Left colon (tissue), 2 donors: ENCODE measurements around the gene TEDC2. TPM values are rescaled to one million over a fixed set of nuclear protein-coding genes. Genes with fewer than 3 reads are reported as not detected.
"Not testable (repeated sequence)": the region's sequence is repeated elsewhere in the genome, so short reads cannot be mapped to it uniquely, and the experiment has no call there.

ENCODE experiments used
- ATAC-seq: fragments of 200-7000 bp; cut with Tn5 transposase; one replicate; pipeline ENCODE4 v1.9.1; 2020; ENCODE audit warnings: mild to moderate bottlenecking, moderate library complexity
- DNase-seq, 2 donors: peaks; one replicate each; pipeline ENCODE4 v3.0.0-alpha.2; 2020
- intact Hi-C, 2 donors: fragments of 100-400 bp; cut with DNase I in 1 of 2; cut with micrococcal nuclease in 1 of 2; formaldehyde crosslinking; loops; one replicate each; pipeline versions ENCODE4 v1.11.2 to v1.14.0; 2022; cut with DNase I, micrococcal nuclease
- total RNA-seq, 2 donors: library from RNA; stranded (reverse); fragmentation: NEBNext Ultra II Directional; extraction: Animal tissue kit (Norgen Biotek cat#: 25700); gene quantifications; one replicate each; pipeline ENCODE4 v1.2.1, GENCODE V29; 2021
- donor health status: DM: no; HTN: no; CAD: no.
- donor health status: DM: yes; HTN: yes; CAD: no.

Gene TEDC2
- total RNA-seq, 2 donors from 2014 or later, result 1.3 to 5.6 TPM

DNA sequence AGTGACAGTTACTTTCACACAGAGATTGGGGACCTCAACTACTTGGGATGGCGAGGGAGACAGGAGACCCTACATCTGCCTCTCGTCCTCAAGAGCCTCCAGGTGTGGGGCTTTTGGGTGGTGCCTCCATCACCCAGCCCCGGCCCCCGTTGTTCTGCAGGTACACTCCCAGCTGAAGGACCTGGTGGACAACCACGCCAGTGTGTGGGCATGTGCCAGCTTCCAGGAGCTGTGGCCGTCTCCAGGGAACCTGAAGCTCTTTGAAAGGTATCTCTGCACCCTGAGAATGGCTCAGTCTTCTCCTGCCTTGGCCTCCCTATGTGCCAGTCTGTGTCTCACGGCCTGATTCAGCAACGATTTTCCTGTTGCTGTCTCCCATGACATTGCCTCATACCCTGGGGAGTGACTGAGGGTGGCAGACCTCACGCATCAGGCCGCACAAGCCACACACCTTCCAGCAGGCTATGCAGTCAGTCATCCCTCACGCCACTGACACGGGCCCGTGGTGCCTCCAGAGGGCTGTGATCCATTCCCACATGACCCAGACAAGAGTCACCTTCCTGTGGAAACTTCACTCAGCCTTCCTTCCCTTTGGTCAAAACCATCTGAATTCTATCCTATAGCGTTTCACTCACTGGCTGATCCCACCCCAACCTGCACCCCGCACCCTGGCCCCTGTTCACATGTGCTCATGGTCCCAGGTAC, 27.0 kb upstream of the TEDC2 start:
- no peak for ATAC-seq
- no peak for DNase-seq
- intact Hi-C loops, result no loop called here

DNA sequence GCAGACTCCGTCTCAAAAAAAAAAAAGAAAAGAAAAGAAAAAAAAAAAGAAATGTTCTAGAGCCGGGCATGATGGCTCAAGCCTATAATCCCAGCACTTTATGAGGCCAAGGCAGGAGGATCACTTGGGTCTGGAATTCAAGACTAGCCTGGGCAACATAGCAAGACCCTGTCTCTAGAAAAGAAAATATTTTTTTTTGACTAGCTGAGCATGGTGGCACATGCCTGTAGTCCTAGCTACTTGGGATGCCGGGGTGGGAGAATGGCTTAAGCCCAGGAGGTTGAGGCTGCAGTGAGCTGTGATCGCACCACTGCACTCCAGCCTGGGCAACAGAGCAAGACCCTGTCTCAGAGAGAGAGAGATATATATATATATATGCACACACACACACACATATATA, 24.7 kb upstream of the TEDC2 start:
- DNase-seq, ATAC-seq, intact Hi-C loops: not testable (repeated sequence)

DNA sequence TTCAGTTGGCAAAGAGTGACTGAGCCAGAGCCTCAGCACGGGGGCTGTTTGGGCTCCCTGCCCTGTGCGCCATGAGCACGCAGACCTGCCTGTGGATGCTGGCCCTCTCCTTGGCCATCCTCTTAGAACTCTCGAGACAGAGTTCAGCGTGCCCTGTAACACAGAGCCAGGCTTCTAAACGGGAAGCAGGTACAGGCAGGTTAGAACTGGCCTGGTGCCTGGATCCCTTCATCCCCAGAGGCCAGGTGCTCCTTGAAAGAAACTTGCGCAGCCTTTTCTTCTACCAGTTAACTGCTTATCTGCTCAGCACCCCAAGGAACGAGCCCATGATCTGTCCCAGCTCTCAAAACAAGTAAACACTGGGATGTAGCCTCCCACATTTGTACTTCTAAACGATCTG, 23.8 kb upstream of the TEDC2 start:
- intact Hi-C loops, result no loop called here
- DNase-seq (no peak), ATAC-seq (no peak)

DNA sequence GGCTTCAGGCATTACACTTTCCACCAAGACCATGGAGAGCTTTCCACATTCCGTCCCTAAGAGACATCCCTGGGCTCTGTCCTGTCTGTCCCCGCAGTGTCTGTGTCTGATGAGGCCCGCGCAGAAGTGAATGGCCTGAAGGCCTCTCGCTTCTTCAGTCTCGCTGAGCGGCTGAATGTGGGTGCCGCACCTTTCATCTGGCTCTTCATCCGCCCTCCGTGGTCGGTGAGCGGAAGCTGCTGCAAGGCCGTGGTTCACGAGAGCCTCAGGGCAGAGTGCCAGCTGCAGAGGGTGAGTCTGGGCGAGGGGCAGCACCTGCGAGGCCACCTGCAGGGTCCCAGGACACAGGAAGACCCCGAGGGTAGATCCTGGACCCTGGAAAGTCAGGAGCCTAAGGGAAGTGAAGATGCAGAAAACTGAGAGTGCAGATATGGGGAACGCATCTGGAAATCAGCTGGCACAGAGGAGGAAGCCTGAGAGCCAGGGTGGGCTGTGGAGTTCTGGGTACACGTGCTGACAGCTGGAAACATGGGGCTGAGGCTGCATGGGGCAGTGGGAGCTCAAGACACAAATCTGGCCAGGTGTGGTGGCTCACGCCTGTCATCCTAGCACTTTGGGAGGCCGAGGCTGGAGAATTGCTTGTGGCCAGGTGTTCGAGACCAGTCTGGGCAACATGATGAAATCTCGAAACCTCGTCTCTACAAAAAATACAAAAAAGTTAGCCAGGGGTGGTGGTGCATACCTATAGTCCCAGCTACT, 22.7 kb upstream of the TEDC2 start:
- intact Hi-C loops, result no loop called here
- ATAC-seq, result no peak
- DNase-seq, result no peak

DNA sequence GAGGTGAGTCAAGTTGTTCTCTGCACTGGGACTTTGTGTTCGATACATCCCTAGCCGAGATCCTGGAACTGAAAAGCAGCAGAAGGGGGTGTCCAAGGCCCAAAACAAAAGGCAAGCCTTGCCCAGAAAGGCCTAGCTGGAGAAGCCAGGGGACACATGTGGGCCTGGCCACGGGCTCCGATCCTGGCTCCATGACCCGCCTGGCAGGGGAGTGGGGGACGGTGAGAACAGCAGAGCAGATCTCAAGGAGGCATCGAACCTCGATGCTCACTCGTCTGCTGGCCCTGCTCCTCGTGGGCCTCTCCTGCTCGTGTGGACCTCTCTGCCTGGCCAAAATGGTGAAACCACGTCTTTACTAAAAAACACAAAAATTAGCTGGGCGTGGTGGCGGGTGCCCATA, 21.8 kb upstream of the TEDC2 start:
- DNase-seq (no peak), ATAC-seq (no peak)
- intact Hi-C loops, result no loop called here

DNA sequence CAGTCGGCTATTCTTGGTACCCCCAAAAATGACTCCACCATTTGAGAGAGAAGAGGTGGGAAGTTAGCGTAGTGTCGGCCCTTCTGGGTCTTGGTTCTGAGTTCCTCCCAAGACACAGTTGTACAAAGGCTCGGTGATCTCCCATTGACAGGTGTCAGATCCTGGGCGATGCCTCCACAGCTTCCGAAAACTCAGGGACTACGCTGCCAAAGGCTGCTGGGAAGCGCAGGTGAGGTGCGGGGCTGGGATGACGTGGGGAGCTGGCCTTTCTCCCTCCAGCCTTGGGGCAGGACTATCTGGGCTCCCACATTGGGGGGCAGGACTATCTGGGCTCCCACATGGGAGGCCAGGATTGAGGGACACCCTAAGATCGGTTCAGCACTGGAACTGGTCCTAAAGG, 20.3 kb upstream of the TEDC2 start:
- ATAC-seq (no peak), DNase-seq (no peak)
- intact Hi-C loops, result no loop called here

DNA sequence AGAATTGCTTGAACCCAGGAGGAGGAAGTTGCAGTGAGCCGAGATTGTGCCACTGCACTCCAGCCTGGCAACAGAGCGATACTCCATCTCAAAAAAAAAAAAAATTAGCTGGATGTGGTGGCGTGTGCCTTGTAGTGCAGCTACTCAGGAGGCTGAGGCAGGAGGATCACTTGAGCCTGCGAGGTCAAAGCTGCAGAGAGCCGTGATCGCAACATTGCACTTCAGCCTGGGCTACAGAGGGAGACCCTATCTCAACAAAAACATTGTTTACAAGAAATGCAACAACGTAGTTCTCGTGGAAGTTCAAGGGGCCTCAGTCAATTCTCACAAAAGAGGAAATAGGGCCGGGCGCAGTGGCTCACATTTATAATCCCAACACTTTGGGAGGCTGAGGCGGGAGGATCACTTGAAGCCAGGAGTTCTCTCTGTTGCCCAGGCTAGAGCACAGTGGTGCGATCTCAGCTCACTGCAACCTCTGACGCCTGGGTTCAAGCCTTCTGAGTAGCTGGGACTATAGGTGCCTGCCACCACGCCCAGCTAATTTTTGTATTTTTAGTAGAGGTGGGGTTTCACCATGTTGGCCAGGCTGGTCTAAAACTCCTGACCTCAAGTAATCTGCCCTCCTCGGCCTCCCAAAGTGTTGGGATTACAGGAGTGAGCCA, 18.6 kb upstream of the TEDC2 start:
- ATAC-seq, intact Hi-C loops, DNase-seq: not testable (repeated sequence)

DNA sequence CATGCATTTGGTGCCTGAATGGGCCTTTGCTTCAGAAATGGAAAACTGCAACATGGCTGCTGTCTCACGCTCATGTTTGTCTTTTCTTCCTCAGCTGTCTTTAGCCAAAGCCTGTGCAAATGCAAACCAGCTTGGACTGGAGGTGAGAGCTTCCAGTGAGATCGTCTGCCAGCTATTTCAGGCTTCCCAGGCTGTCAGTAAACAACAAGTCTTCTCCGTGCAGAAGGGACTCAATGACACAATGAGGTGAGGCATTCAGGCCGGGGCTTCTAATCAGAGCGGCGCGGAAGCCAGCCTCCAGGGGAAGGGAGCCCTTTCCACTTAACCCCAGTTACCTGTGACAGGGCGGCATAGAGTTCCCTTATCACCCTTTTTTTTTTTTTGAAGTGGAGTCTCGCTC, 16.4 kb upstream of the TEDC2 start:
- DNase-seq (no peak), ATAC-seq (no peak)

DNA sequence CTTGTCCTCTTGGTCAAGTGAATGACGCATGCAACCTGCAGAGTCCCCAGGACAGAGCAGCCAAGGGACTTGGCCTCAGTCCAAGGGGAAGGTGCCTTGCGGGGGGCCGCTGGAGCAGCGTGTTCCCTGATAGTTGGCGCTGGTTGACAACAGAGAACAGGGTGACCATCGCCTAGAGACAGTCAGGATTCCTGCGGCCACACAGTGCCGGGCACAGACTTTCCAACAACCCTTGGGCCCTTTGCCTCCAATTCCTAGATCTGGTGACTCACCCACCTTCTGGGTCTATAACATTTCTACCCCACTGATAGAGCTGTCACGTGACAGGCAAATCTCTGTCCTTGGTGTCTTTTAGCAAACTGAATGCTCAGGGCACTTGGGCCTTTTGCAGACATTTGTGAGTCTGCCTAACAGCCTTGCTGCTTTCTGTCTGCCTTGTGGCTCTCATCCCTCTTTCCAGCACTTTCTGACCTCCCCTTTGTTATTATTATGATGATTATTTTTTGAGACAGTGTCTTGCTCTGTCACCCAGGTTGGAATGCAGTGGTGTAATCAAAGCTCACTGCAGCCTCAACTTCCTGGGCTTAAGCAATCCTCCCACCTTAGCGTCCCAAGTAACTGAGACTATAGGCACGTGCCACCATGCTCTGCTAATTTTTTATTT, 11.9 kb upstream of the TEDC2 start:
- ATAC-seq, result no peak
- intact Hi-C loops, result no loop called here
- DNase-seq, result no peak

More for the DNA sequence above, 16.4 kb upstream of the TEDC2 start:
- intact Hi-C loops, result no loop called here

DNA sequence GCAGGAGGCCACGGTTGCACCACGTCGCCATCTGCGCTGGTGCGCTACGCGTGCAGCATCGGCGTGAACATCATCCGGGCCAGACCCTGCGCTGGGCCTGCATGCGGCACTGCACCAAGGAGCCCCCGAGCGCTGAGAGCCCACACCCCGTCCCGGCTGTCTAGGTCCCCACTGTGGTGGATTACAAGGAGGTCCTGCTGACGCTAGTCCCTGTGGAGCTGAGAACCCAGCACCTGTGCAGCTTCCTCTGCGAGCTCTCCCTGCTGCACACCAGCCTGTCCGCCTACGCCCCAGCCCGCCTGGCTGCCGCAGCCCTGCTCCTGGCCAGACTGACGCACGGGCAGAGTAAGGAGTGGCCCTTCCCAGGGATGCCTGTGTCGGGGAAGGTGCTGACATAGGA, 10.8 kb upstream of the TEDC2 start:
- ATAC-seq (no peak), DNase-seq (no peak)
- intact Hi-C loops, result no loop called here

DNA sequence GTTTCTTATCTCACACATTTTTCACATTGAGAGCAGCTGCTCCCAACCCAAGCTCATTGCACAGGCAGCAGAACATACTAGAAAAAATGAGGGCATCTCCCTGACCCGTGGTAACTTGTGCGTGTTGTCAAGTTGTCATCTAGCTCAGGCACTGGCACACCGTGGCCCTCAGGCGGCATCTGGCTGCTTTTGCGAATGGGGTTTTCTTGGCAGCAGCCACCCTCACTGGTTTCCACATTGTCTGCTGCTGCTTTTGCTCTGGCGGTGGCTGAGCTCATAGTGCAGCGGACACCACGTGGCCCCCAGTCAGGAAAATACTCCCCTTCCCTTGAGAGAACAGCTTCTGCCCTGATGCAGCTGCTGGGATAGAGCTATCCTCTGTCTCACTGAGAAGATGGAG, 9.4 kb upstream of the TEDC2 start:
- DNase-seq, result no peak
- intact Hi-C loops, result no loop called here
- no peak for ATAC-seq

DNA sequence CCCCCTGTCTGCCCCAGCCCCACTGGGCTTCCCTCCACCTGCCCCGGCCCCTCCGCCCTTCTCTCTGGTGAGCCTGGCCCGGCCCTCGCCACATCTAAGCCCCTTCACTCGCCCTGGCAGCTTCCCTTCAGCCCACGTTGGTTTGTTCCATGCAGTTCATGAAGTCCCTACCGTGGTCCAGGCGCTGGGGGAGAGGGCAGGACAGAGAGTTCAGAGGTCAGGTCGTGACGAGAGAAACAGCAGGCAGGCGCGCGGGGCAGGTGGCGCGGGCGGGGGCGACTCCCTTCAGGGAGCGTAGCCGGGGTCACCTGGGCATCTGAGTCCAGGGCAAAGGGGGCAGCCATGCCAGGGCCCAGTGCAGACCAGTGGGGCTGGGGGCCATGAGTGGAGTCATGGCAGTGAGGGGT, 8.9 kb upstream of the TEDC2 start:
- ATAC-seq, result no peak

DNA sequence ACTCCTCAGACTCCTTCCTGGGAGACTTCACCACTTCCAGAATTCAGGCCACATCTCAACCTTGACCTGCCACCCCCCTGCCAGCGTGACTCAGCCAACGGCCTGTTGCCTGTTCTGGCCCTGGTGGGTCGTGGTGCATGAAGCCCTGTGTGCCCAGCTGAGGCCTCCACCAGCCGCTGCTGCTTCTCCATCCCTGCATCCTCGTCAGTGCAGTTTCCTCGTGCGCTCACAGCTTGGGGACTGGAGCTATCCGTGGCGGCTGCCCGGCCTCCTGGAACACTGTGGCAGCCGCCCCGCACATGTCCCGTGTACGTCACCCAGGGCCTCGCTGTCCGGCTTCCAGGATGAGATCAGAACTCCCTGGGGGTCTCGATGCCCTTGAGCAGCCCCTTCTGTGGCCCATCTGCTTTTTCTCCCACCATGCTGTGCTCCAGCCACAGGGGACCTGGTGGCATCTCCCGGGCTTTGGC, 8.0 kb upstream of the TEDC2 start:
- intact Hi-C loops, result no loop called here
- DNase-seq, result no peak
- ATAC-seq, result no peak

More for the DNA sequence above, 8.9 kb upstream of the TEDC2 start:
- intact Hi-C loops, result no loop called here
- DNase-seq, result no peak

DNA sequence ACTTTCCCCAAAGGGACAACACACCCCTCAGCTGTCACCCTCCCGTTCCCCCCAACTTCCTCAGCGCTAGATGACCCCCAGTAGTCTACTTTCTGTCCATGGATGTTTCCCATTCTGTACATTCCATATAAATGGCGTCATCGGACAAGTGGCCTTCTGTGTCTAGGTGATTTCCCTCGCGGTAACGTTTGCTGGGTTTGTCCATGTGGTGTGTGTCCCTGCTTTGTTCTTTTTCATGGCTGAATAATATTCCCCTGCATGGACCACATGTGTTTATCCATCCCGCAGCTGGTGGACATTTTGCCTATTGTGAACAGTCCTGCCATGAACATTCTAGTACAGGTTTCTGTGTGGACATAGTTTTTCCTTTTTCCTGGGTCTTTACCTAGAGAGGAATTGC, 7.3 kb upstream of the TEDC2 start:
- DNase-seq (no peak), ATAC-seq (no peak)
- intact Hi-C loops, result no loop called here

DNA sequence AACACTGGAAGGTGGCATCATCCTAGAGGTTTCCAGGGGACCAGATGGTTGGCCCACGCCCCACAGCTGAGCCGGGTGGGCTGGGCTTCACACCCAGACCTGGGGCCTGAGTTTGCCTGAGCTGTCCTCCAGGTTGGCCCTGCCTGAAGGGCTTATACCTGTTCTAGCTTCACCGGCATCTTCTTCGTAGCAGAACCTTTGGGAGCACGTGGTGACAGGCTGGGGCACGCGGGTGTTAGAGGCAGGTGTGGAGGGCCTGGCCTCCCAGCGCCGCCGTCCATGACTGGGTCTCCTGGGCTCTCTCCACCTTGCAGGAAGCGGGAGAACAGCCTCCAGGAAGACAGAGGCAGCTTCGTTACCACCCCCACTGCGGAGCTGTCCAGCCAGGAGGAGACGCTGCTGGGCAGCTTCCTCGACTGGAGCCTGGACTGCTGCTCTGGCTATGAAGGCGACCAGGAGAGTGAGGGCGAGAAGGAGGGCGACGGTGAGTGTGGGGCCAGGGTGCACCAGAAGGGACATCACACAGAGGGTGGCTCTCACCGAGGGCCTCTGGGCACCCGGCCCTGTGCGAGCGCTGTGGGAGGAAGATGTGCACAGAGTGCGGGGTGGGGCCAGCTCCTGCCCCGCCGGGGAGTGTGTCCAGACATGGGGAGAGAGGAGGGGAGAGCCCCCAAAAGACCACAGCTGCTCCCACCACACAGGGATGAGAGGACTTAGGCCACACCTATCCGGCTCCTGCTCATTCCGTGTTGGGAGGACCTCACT, 4.6 kb upstream of the TEDC2 start:
- DNase-seq, result no peak
- intact Hi-C loops, result no loop called here
- ATAC-seq, result no peak

DNA sequence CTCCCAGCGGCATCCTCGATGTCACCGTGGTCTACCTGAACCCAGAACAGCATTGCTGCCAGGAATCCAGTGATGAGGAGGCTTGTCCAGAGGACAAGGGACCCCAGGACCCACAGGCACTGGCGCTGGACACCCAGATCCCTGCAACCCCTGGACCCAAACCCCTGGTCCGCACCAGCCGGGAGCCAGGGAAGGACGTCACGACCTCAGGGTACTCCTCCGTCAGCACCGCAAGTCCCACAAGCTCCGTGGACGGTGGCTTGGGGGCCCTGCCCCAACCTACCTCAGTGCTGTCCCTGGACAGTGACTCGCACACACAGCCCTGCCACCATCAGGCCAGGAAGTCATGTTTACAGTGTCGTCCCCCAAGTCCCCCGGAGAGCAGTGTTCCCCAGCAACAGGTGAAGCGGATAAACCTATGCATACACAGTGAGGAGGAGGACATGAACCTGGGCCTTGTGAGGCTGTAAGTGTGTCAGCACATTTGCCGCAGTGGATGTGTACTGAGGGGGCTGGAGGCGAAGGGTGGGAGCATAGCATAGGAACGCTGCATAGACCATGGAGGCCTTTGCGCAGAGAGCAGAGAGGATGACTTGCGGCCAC, 3.3 kb upstream of the TEDC2 start:
- intact Hi-C loops, result no loop called here
- DNase-seq (no peak), ATAC-seq (no peak)

DNA sequence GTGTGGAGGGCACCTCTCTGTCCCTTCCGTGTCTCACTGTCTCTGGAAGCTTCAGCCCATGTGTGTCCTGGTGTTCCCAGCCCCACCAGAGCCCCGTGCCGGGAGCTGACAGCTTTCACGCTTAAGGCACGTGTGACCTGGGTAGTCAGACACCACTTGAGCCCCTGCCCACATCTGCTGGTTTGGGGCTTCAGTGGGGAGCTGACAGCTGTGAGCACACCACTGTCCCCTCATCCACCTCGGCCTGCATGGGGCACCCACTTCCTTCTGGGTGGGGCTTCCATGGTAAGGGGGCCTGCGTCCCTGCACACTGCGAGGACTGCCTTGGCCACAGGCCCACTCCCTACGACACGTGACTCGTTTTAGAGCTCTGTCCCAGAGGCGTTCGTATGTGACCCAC, 2.6 kb upstream of the TEDC2 start:
- intact Hi-C loops, result no loop called here
- DNase-seq (no peak), ATAC-seq (no peak)

DNA sequence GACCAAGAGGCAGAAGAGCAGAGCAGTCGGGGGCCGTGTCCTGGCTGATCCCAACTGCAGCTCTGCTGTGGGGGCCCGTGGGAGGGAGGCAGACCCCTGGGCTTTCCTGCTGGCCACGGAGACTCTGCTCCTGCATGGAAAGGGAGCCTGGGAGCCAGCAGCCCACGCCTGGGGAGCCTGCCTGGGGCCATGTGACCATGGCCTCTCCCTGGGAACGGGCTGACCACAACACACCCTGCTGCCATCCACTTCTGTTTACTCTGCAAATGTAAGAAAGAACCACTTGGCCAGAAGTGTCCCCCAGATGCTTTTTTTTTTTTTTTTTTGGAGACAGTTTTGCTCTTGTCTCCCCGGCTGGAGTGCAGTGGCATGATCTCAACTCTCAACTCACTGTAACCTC, 2.0 kb upstream of the TEDC2 start:
- ATAC-seq, result no peak
- intact Hi-C loops, result no loop called here
- DNase-seq, result no peak
